K562 (cell line): ENCODE data around the gene S100A8. TPM values are rescaled to one million over a fixed set of nuclear protein-coding genes. Genes with fewer than 3 reads are reported as not detected.

Experiments
- ATAC-seq: fragments of 200-7000 bp; cut with Tn5 transposase; 3 replicates; pipeline ENCODE4 v1.9.1; 2020; ENCODE audit warnings: moderate library complexity
- BruUV-seq: library from RNA; stranded (reverse); fragments of 400-500 nt; replicated peaks from 2 replicates; lab custom pipeline; 2021; lab: Mats Ljungman, UMichigan
- CTCF ChIA-PET: fragments of 300-600 bp; formaldehyde crosslinking; extraction: SDS; loops from one replicate; lab custom pipeline; 2021; ENCODE audit warnings: low intra/inter-chr PET ratio; lab: Yijun Ruan, JAX
- POLR2A ChIA-PET: fragments of 300-600, 350-650 bp; sonication (Branson Sonifier 250); formaldehyde crosslinking; extraction: SDS; loops from one replicate; lab custom pipeline; 2021; ENCODE audit warnings: antibody characterized with exemption, inconsistent platforms; lab: Yijun Ruan, JAX
- DNase-seq, 4 experiments: peaks; one replicate each; pipeline versions ENCODE4 v3.0.0 to v3.0.0-alpha.2; 2011 to 2018; ENCODE audit warnings: low spot score in 3 of 4, mixed read lengths in 3 of 4; ENCODE audit errors: extremely low read depth in 1 of 4
- FAIRE-seq: peaks from 2 replicates; lab custom pipeline; 2011; peaks lifted over from hg19 to GRCh38; lab: Jason Lieb, UNC
- H2AFZ ChIP-seq: 2 replicates; pipeline ENCODE4 v1.6.0; 2011; ENCODE audit warnings: low read depth, low read length, control low read depth, inconsistent platforms
- H3K27ac ChIP-seq: fragments of 200-600 bp; 3 replicates; pipeline ENCODE4 v1.8.0; 2011; ENCODE audit warnings: low read depth, mild to moderate bottlenecking, control low read depth, inconsistent platforms, low read length, moderate library complexity, mixed read lengths; ENCODE audit errors: extremely low read depth
- H3K27me3 ChIP-seq, 2 experiments: fragments of 300-600 bp in 1 of 2; 2 replicates in 1 of 2; 3 replicates in 1 of 2; pipeline versions ENCODE4 v1.6.0 to v1.8.0; 2011; ENCODE audit warnings: inconsistent platforms in 2 of 2, low read length in 2 of 2, mild to moderate bottlenecking in 1 of 2, mixed read lengths in 1 of 2, moderate library complexity in 1 of 2; ENCODE audit not compliant: control insufficient read depth in 2 of 2, insufficient read depth in 2 of 2
- H3K36me3 ChIP-seq: fragments of 300-600 bp; 3 replicates; pipeline ENCODE4 v1.8.0; 2011; ENCODE audit warnings: mild to moderate bottlenecking, low read length, inconsistent platforms; ENCODE audit not compliant: control insufficient read depth, insufficient read depth
- H3K4me1 ChIP-seq, 2 experiments: fragments of 200-600 bp in 1 of 2; replicated peaks in 1 of 2; 2 replicates in 1 of 2; 3 replicates in 1 of 2; pipeline versions ENCODE4 v1.5.1 to v1.8.0; 2011; ENCODE audit warnings: inconsistent platforms in 2 of 2, low read length in 2 of 2, mild to moderate bottlenecking in 1 of 2, mixed read lengths in 1 of 2, moderate library complexity in 1 of 2; ENCODE audit not compliant: control insufficient read depth in 2 of 2, insufficient read depth in 2 of 2
- H3K4me2 ChIP-seq: 2 replicates; pipeline ENCODE4 v1.6.1; 2011; ENCODE audit warnings: low read length, control low read depth, inconsistent platforms, mixed read lengths; ENCODE audit not compliant: insufficient read depth
- H3K4me3 ChIP-seq: fragments of 200-600 bp; sonication (generic), shearing (Covaris generic); 2 replicates; pipeline ENCODE4 v1.5.1; 2016; ENCODE audit warnings: control low read depth, inconsistent platforms
- H3K79me2 ChIP-seq: fragments of 200-600 bp; 3 replicates; pipeline ENCODE4 v1.8.0; 2011; ENCODE audit warnings: low read length, inconsistent platforms; ENCODE audit not compliant: control insufficient read depth, insufficient read depth
- H3K9ac ChIP-seq, 2 experiments: 2 replicates each; pipeline versions ENCODE4 v1.6.0 to v1.6.1; 2011; ENCODE audit warnings: low read depth in 2 of 2, low read length in 2 of 2, control low read depth in 1 of 2, inconsistent platforms in 1 of 2, mild to moderate bottlenecking in 1 of 2, mixed read lengths in 1 of 2; ENCODE audit not compliant: insufficient read depth in 1 of 2
- H3K9me1 ChIP-seq: one replicate; pipeline ENCODE4 v1.6.0; 2011; ENCODE audit warnings: inconsistent platforms, mild to moderate bottlenecking, low read length, moderate library complexity; ENCODE audit not compliant: control insufficient read depth, insufficient read depth
- H3K9me3 ChIP-seq: replicated peaks from 2 replicates; pipeline ENCODE4 v1.5.1; 2011; ENCODE audit warnings: low read depth, low read length, inconsistent platforms; ENCODE audit not compliant: control insufficient read depth, insufficient read depth
- H4K20me1 ChIP-seq: replicated peaks from 2 replicates; pipeline ENCODE4 v1.6.1; 2011; ENCODE audit warnings: low read length, inconsistent platforms, mixed read lengths; ENCODE audit not compliant: control insufficient read depth, insufficient read depth
- NFE2L1 ChIP-seq: fragments of 450-650 bp; IDR thresholded peaks from 2 replicates; pipeline ENCODE4 v1.6.1; 2016; ENCODE audit warnings: missing genetic modification characterization, low read depth, mild to moderate bottlenecking, missing compliant biosample characterization, moderate library complexity, borderline replicate concordance
- NUFIP1 ChIP-seq: fragments of 450-650 bp; IDR thresholded peaks from 2 replicates; pipeline ENCODE4 v1.6.1; 2018; ENCODE audit not compliant: partially characterized antibody
- SP1 ChIP-seq: sonication (generic); formaldehyde crosslinking; IDR thresholded peaks from 2 replicates; pipeline ENCODE4 v1.8.1; 2022; ENCODE audit warnings: mild to moderate bottlenecking, missing genetic modification reagents
- SRSF7 ChIP-seq: fragments of 200-400 bp; formaldehyde crosslinking; optimal IDR thresholded peaks from 2 replicates; pipeline ENCODE3; 2017; ENCODE audit warnings: mild to moderate bottlenecking, low read depth, low read length
- ZKSCAN1 ChIP-seq: fragments of 150-350 bp; IDR thresholded peaks from 2 replicates; pipeline ENCODE4 v1.6.1; 2016; ENCODE audit warnings: low read depth, low read length
- ZNF263 ChIP-seq: sonication (generic); formaldehyde crosslinking; IDR thresholded peaks from 2 replicates; pipeline ENCODE4 v1.8.0; 2022; ENCODE audit warnings: mild to moderate bottlenecking, missing genetic modification reagents, borderline replicate concordance
- ZNF507 ChIP-seq: conservative IDR thresholded peaks from 2 replicates; pipeline ENCODE4 v1.6.1; 2017; ENCODE audit warnings: missing genetic modification characterization, missing compliant biosample characterization
- WGBS: fragments of 100-300 bp; shearing (Covaris generic); methylation state at CpG from one replicate; pipeline ENCODE4 v1.1.6; 2016; ENCODE audit warnings: low coverage, mixed read lengths; ENCODE audit not compliant: insufficient coverage; ENCODE audit errors: missing lambda C conversion rate; 5-methylcytosine and 5-hydroxymethylcytosine counted together
- in situ Hi-C: fragments of 300-500 bp; cut with MboI; formaldehyde crosslinking; loops from 4 replicates; pipeline ENCODE4 v1.15.0; 2018; ENCODE audit warnings: inconsistent platforms, mixed read lengths
- intact Hi-C: fragments of 100-400 bp; cut with micrococcal nuclease; formaldehyde crosslinking; loops from 2 replicates; pipeline ENCODE4 v1.14.2; 2022
- polyA plus RNA-seq, 8 experiments: library from polyadenylated mRNA; depleted of rRNA in 4 of 8; stranded (reverse) in 5 of 8; unstranded in 3 of 8; fragments of >200 nt; fragmentation: Nextera tagmentation in 2 of 8; fragmentation: Illumina TruSeq in 1 of 8; extraction: Ambion mirVana in 2 of 8; extraction: Trizol in 1 of 8; gene quantifications; 2 replicates each; pipeline versions ENCODE4 v1.2.1 to v1.2.3, GENCODE V29; 2011 to 2014; ENCODE audit warnings: inconsistent platforms in 1 of 8, missing spikeins in 1 of 8
- total RNA-seq, 7 experiments: library from RNA; depleted of rRNA in 6 of 7; stranded (reverse); fragments of >200 nt in 6 of 7; fragmentation: Illumina TruSeq in 2 of 7; extraction: Trizol in 2 of 7; gene quantifications; 2 replicates each; pipeline versions ENCODE4 v1.2.1 to v1.2.3, GENCODE V29; 2011 to 2021; ENCODE audit warnings: low replicate concordance in 1 of 7

Gene S100A8
- total and polyA plus RNA-seq, 9 of the 15 experiments (the other 6 are each of a cell fraction or from before 2014, with no cell fraction given), result 0.15 to 0.60 TPM; not detected in 7

DNA sequence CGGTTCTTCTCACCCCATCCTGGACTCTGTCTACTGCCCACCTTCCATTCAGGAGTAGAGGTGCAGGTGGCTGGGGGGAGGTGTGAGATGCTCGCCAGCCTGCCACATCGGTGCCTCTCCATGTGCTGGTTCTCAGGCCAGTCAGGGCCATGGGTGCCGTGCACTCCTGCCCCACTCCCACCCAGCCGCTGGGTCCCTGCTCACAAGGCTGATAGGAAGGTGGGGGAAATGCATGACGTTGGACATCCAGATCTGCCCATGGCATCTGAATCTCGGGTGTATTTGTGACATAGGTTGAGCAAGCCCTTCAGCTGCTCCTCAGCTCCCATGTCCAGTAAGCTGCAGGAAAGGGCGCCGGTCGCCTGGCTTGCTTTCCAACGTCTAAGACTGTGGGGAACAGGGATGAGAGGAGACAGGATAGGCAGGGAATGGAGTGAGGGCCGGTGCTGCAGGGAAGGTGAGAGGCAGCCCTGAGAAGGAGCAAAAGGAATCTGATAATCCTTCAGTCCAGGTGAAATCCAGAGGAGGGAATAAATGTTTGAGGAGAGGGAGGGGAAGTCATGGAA, 37.3 kb upstream of the S100A8 start:
- no peak for TF ChIP-seq SP1 (CRISPR knock-in tag)
- TF ChIP-seq ZNF507 (tag), result no peak
- no peak for TF ChIP-seq NUFIP1
- TF ChIP-seq SRSF7, result no peak
- no peak for TF ChIP-seq ZKSCAN1
- no peak for TF ChIP-seq NFE2L1 (tag)
- no peak for TF ChIP-seq ZNF263 (CRISPR knock-in tag)
- intact Hi-C loops, result loop anchor here (2.0 kb wide), 1 partner anchor 67 kb away; no protein-coding TSS in a partner anchor
- WGBS, result 11% methylated on average over 12 of the region's 12 CpGs
- no peaks in the 10 kb centered on the region for H3K36me3 ChIP-seq
- in situ Hi-C loops, result no loop called here
- ATAC-seq, result no peak
- no peak overlapping the region for H3K27ac ChIP-seq
- H3K9ac ChIP-seq, result no peak overlapping the region
- no peak for DNase-seq
- H3K9me3 ChIP-seq, result no peaks in the 10 kb centered on the region
- H3K9me1 ChIP-seq, result peaks cover 6% of the 10 kb centered on the region
- no peak for FAIRE-seq
- ChIA-PET CTCF (no interaction called here), POLR2A (interaction anchor here (0.6 kb wide), 1 partner anchor 145 kb away, joined by 3 read pairs; no protein-coding TSS in a partner anchor)
- peaks cover 0 to 6% of the 10 kb centered on the region in 2 experiments; a peak in 3 of 5 replicates for H3K27me3 ChIP-seq
- peaks cover 20 to 29% of the 10 kb centered on the region in 2 experiments for H3K4me1 ChIP-seq
- no peak overlapping the region for H3K4me2 ChIP-seq
- no peak overlapping the region for H2AFZ ChIP-seq
- peaks cover 5% of the 10 kb centered on the region for H4K20me1 ChIP-seq
- H3K4me3 ChIP-seq, result no peak overlapping the region
- BruUV-seq, result no TSS peak
- no peaks in the 10 kb centered on the region for H3K79me2 ChIP-seq
